PFSK-1 (cell line): ENCODE data around the gene SIM1.

Experiments used
- FOXP2 ChIP-seq: optimal IDR thresholded peaks from 2 replicates; pipeline ENCODE3; 2011; ENCODE audit warnings: borderline replicate concordance, control low read depth, inconsistent platforms; ENCODE audit not compliant: insufficient read depth; ENCODE audit errors: extremely low read length, extremely low read depth
- POLR2AphosphoS5 ChIP-seq: IDR thresholded peaks from 2 replicates; pipeline ENCODE4 v1.6.1; 2012; ENCODE audit warnings: low read depth, mild to moderate bottlenecking, control low read depth, low read length, moderate library complexity
- REST ChIP-seq, 2 experiments: IDR thresholded peaks; 2 replicates each; pipeline versions ENCODE4 v1.6.1 to v1.8.0; 2011 to 2012; ENCODE audit warnings: low read depth in 2 of 2, low read length in 2 of 2, control low read depth in 1 of 2, inconsistent platforms in 1 of 2, mild to moderate bottlenecking in 1 of 2, moderate library complexity in 1 of 2; ENCODE audit not compliant: insufficient read depth in 1 of 2
- SIN3A ChIP-seq: IDR thresholded peaks from 2 replicates; pipeline ENCODE4 v1.6.1; 2012; ENCODE audit warnings: mild to moderate bottlenecking, low read length, moderate library complexity, borderline replicate concordance; ENCODE audit not compliant: insufficient read depth
- TAF1 ChIP-seq: IDR thresholded peaks from 2 replicates; pipeline ENCODE4 v1.6.1; 2012; ENCODE audit warnings: low read length, control low read depth, borderline replicate concordance; ENCODE audit not compliant: insufficient read depth

Gene SIM1

GRCh38 chr6:100432136-100432535 lies 32.6 kb downstream of the SIM1 start:
- TF ChIP-seq POLR2AphosphoS5 (no peak), TAF1 (no peak), SIN3A (no peak), REST (IDR thresholded peaks at IDR 0.05; ENCODE audit: insufficient read depth in 1 of 2, low read depth in 2 of 2, low read length in 2 of 2) (no peak), FOXP2 (no peak)

- TF ChIP-seq SIN3A (no peak), TAF1 (no peak), REST (IDR thresholded peaks at IDR 0.05; ENCODE audit: insufficient read depth in 1 of 2, low read depth in 2 of 2, low read length in 2 of 2) (no peak), FOXP2 (no peak), POLR2AphosphoS5 (no peak)
Observed at GRCh38 chr6:100430962-100431361, 33.8 kb downstream of the SIM1 start.

- no peak for TF ChIP-seq FOXP2
- TF ChIP-seq REST (IDR thresholded peaks at IDR 0.05; ENCODE audit: insufficient read depth in 1 of 2, low read depth in 2 of 2, low read length in 2 of 2), result no peak
- no peak for TF ChIP-seq SIN3A
- no peak for TF ChIP-seq TAF1
- no peak for TF ChIP-seq POLR2AphosphoS5
Observed at GRCh38 chr6:100427452-100427851, 37.3 kb downstream of the SIM1 start.

- TF ChIP-seq POLR2AphosphoS5 (no peak), REST (IDR thresholded peaks at IDR 0.05; ENCODE audit: insufficient read depth in 1 of 2, low read depth in 2 of 2, low read length in 2 of 2) (no peak), SIN3A (no peak), TAF1 (no peak), FOXP2 (no peak)
Observed at GRCh38 chr6:100426744-100427338, 37.9 kb downstream of the SIM1 start.

- no peak for TF ChIP-seq POLR2AphosphoS5
- TF ChIP-seq SIN3A, result no peak
- TF ChIP-seq FOXP2, result no peak
- no peak for TF ChIP-seq TAF1
- no peak for TF ChIP-seq REST (IDR thresholded peaks at IDR 0.05; ENCODE audit: insufficient read depth in 1 of 2, low read depth in 2 of 2, low read length in 2 of 2)
Observed at GRCh38 chr6:100426241-100426640, 38.5 kb downstream of the SIM1 start.
